GM18870 (cell line): ENCODE measurements around the gene RARB.

Source experiments
- ATAC-seq: cut with Tn5 transposase; IDR thresholded peaks from one replicate; pipeline ENCODE4 v1.9.1; 2021; ENCODE audit warnings: moderate library complexity; ENCODE audit not compliant: unreplicated experiment

The RARB gene

DNA sequence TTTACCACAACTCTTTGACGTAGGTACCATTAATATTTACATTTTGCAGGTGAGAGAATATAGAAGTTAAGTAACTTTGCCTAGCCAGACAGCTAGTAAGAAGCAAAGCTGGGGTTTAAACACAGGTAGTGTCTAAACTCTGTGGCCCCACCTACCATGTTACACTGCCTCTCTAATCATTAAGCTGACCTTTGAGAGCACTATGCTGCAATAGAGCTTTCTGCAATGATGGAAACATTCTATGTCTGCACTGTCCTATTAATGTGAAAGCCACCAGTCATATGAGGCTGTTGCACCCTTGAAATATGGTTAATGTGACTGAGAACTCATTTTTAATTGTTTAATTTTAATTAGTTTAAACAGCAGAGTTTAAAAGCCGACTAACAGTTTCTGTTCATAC lies 6.3 kb upstream of the RARB start:
- ATAC-seq, result no peak

DNA sequence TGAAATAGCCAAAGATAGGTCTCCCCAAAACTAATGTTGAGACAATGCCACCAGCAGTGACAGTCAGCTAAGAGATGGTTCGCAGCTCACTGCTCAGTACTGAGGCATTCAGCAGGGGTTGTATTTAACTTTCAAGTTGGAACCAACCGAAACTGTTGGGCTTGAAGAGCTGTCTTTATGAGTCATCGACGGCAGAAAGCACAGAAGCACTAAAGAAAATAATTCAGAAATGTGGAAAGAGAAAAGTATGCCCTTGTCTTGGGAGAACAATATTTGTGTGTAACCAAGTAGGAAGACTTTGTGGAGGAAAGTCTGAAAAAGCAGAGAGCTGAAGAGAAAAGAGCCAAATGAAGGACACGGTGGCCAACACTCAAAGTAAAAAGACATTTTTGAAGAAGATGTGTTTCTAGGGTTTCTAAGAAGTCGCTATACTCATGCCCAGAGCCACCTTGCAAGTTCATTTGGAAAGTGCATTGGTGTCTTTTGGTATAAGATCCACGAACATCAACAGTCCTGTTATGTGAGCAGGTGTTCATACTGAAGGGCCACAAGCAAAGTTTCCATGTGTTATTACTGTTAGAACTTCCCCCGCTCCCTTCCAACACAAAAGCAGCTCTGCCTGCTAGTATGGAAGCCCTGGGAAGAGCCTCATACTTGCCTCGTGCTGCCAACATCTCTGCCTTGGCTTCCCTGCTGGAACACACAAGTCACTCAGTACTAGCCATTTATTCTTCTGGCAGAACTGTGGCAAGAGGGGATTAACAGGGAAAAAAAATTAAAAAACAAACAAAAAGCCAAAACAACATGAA lies 4.1 kb upstream of the RARB start:
- no peak for ATAC-seq

- ATAC-seq, result no peak
These were observed 3.4 kb upstream of the RARB start for GRCh38 chr3:25424614-25425013.

- no peak for ATAC-seq
These were observed 1.7 kb upstream of the RARB start for GRCh38 chr3:25426408-25426807.

- ATAC-seq, result no peak
These were observed 908 bp upstream of the RARB start for GRCh38 chr3:25427155-25427554.

DNA sequence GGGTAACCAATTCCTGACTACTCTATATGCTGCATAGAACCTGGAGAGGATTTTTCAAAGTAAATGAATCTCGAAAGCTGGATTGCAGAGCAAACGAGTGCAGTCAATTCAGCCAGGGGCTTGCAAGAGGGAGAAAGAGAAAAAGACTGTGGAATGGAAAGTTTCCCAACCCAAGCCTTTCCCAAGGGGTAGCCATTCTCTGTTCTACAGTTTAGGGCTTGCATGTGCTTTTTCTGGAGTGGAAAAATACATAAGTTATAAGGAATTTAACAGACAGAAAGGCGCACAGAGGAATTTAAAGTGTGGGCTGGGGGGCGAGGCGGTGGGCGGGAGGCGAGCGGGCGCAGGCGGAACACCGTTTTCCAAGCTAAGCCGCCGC lies 511 bp upstream of the RARB start:
- ATAC-seq, result no peak

DNA sequence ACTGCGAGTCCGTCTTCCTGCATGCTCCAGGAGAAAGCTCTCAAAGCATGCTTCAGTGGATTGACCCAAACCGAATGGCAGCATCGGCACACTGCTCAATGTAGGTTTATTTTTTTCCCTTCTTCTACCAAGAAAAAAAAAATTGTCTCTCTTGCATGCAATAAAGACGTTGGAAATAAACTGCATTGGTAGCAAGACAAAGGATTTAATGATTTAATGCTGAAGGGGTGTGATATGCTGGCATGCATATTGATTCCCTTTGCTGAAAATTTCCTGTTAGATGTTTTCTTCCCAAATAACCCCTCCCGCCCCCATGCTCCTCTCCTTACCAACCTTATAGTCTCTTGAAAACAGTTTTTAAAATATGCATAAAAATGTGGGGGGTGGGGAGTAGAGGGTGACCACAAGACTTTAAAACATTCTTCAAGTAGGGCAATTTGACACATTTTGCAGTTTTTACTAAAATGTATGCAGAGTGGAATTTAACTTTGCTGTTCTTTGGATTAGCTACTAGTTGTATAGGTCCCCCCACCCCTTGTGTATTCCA lies 799 bp downstream of the RARB start:
- ATAC-seq, result no peak

GRCh38 chr3:25429361-25430286 lies 1.6 kb downstream of the RARB start:
- ATAC-seq, result no peak

DNA sequence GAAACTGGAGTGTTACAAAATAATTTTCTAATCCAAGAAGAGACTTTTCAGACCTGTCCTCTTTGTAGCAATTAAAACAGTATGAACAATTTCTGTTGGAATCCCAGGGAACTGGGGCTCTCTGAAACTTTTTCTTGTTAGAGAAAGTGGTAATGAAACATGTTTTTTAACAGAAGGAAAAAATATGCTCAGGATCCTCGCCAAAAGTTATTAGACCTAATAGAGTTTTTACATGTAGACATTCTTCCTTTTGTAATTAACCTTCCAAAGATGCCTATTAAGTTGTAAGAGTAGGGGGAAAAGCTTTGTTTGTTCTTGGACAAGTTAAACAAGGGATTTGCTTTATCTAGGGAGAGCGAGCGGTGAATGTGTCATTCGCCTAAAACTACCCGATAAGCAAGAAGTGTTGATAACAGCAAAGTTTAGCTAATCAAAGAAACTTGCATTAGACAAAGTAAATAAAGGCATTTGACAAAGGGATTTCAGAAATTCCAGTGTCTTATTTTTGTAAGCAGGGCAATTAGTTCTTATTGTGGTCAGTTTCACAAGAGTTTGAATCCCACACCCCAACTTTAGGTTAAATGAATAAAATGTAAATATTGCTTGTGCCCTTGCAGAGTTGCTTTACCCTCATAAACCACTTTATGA lies 2.3 kb downstream of the RARB start:
- ATAC-seq, result no peak

DNA sequence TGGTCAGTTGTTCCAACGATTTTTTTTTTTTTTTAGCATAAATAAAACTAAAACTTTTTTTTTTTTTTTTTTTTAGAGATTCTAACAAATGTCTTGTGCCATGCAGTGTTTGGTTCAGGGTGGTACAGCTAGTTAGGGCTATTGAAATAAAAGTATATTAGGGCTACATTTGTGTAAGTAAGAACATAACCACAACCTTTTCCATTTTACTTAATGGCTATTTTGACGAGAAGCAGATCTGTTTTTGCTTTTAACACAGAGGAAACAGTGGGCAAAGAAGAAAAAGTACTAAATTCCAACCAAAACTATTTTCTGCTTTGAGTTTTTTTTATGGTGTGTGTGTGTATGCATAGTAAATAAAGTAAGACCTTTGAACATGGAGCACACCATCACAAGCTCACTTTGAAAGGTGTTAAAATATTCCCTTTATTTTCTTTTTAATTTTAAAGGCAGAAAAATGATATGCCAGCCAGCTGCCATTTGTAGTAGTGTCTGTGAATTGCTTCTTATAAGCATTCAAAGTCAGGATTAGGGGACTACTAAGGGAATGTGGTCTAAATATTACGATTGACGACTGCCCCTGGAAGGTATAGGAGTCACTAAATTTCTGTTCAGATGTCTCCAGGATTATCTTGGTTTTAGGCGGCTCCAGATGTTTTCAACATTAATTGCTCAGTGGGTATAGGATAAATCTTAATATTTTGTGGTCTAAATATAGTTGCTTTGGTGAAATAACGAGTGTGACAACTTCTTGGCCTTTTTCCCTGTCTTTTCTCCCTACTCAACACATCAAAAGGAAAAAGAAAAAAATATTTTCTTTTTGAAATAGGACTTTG lies 3.1 kb downstream of the RARB start:
- ATAC-seq, result no peak

- no peak for ATAC-seq
These were observed 4.2 kb downstream of the RARB start for GRCh38 chr3:25432176-25432720.

GRCh38 chr3:25433106-25433505 lies 5.0 kb downstream of the RARB start:
- ATAC-seq, result no peak

DNA sequence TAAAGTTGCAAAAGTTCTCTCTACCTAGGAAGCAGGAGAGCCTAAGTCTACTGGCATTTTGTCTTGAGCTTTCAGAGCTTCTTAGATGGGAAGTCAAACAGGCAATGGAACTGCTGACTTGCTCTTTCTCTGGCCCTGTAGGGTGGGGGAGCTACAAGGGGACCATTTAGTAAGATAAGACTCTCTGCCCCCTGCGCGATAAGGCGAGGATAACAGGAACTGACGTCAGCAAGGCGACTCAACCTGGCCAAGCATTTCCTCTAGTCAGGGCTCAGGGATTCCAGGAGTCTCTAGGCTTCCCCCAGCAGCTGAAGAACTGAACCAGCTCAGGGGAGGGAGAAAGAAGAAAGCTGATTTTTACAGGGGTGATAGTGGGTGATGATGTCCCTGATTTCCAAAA lies 5.8 kb downstream of the RARB start:
- ATAC-seq, result no peak

GRCh38 chr3:25437953-25438352 lies 9.9 kb downstream of the RARB start:
- no peak for ATAC-seq

- no peak for ATAC-seq
These were observed 10.9 kb downstream of the RARB start for GRCh38 chr3:25438791-25439555.

DNA sequence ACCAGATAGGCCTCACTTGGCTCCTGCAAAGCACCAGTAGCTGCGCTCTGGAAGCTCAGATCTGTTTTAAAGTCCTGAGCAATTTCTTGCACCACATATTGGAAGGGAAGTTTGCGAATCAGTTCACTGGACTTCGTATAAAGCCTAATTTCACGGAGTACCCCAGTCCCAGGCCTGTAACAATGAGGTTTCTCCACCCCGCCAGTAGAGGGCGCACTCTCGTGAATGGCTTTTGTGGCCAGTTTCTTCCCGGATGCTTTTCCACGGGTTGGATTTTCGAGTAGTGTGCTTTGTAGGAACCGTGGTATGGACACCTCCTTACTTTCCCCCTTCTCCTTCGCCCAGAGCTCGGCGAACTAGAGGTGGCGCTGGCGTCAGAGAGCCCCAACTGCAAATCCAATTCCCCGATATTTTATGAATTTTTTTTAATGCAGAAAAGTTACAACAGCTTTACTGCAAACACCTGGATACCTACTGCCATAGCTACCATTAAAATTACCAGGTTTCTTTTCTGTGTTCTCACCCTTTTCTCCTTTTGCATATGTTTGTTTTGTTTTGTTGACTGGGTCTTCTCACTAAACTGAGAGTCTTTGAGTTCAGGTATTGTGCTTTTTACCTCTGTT lies 13.3 kb downstream of the RARB start:
- ATAC-seq, result no peak

- no peak for ATAC-seq
These were observed 14.4 kb downstream of the RARB start for GRCh38 chr3:25442486-25442885.

DNA sequence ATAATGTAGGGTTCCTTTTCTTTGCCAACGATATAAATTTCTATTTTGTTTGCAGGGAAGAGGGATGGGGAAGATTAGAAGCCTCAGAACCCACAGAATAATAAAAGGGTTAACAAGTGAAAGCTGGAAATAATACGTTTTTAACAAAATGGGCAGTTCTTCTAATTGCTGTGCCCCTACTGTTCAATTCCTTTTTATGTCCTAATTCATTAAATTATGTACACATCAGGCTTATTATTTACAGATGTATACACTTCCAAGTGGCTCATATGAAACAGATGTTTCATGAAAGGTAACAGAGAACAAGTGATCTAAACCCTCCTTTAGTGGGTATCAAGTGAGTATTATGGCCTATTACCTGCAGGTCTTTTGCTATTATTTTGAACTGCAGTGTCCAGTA lies 16.2 kb downstream of the RARB start:
- ATAC-seq, result no peak

- ATAC-seq, result no peak
These were observed 17.7 kb downstream of the RARB start for GRCh38 chr3:25445731-25446130.
